BLaER1 treated with 17β-estradiol and CSF1 and Interleukin-3, amounts not matched to agents 10 nM and 100 nM (cell line): Measurements from ENCODE around the gene MMP25.
A peak's percentile ranks its signal among the peaks of the same experiment; 100 is the strongest.
"Not testable (repeated sequence)": the region's sequence is repeated elsewhere in the genome, so short reads cannot be mapped to it uniquely, and the experiment has no call there.

Experiments
- H3K27ac ChIP-seq, 11 experiments: shearing (Covaris generic); formaldehyde crosslinking; 2 replicates each; pipeline ENCODE4 v1.8.1; 2022
- H3K27me3 ChIP-seq, 11 experiments: shearing (Covaris generic); formaldehyde crosslinking; 2 replicates each; pipeline ENCODE4 v1.8.1; 2022
- H3K36me3 ChIP-seq, 11 experiments: shearing (Covaris generic); formaldehyde crosslinking; 2 replicates each; pipeline ENCODE4 v1.8.1; 2022
- H3K4me1 ChIP-seq, 10 experiments: shearing (Covaris generic); formaldehyde crosslinking; 2 replicates each; pipeline ENCODE4 v1.8.1; 2022
- H3K4me2 ChIP-seq, 11 experiments: shearing (Covaris generic); formaldehyde crosslinking; 2 replicates each; pipeline ENCODE4 v1.8.1; 2022
- H3K4me3 ChIP-seq, 10 experiments: shearing (Covaris generic); formaldehyde crosslinking; 2 replicates each; pipeline ENCODE4 v1.8.1; 2022
- H3K9ac ChIP-seq, 11 experiments: shearing (Covaris generic); formaldehyde crosslinking; 2 replicates each; pipeline ENCODE4 v1.8.1; 2022
- H3K9me3 ChIP-seq, 11 experiments: shearing (Covaris generic); formaldehyde crosslinking; replicated peaks in 1 of 11; 2 replicates each; pipeline ENCODE4 v1.8.1; 2022
- H4K20me1 ChIP-seq, 11 experiments: shearing (Covaris generic); formaldehyde crosslinking; 2 replicates each; pipeline ENCODE4 v1.8.1; 2022
- Cebpa-rat ChIP-seq, 11 experiments: shearing (Covaris generic); IDR thresholded peaks; 2 replicates each; pipeline ENCODE4 v1.8.1; 2022

Gene MMP25

GRCh38 chr16:3042376-3042775 lies 4.0 kb upstream of the MMP25 start:
- peak in 1 of 11 experiments; percentile 37; a peak in 1 of 22 replicates for TF ChIP-seq Cebpa-rat (IDR thresholded peaks at IDR 0.05)
- peaks cover 89 to 100% (median 100%) of the 10 kb centered on the region in 11 experiments for H3K27me3 ChIP-seq

GRCh38 chr16:3044708-3045107 lies 1.7 kb upstream of the MMP25 start:
- Histone ChIP-seq H3K9me3 (no peaks in the 10 kb centered on the region), H3K4me2 (peak overlapping the region; percentile 97 to 100 (median 99); a peak in 20 of 22 replicates), H3K4me1 (peaks cover 22 to 56% (median 42%) of the 10 kb centered on the region in 10 experiments), H3K9ac (no peak overlapping the region), H3K36me3 (no peaks in the 10 kb centered on the region), H3K27ac (no peak overlapping the region), H4K20me1 (peaks cover 0 to 29% (median 5%) of the 10 kb centered on the region in 11 experiments; a peak in 8 of 22 replicates), H3K27me3 (peaks cover 89 to 100% (median 100%) of the 10 kb centered on the region in 11 experiments), H3K4me3 (peak overlapping the region in 7 of 10 experiments; percentile 61 to 75 (median 63); a peak in 7 of 20 replicates)
- no peak for TF ChIP-seq Cebpa-rat (IDR thresholded peaks at IDR 0.05)

More at GRCh38 chr16:3042376-3042775, 4.0 kb upstream of the MMP25 start:
- Histone ChIP-seq H3K4me3 (no peak overlapping the region), H3K27ac (no peak overlapping the region), H3K4me1 (peaks cover 13 to 36% (median 24%) of the 10 kb centered on the region in 10 experiments; a peak in 19 of 20 replicates), H3K9me3 (no peaks in the 10 kb centered on the region), H4K20me1 (peaks cover 0 to 26% (median 8%) of the 10 kb centered on the region in 11 experiments; a peak in 9 of 22 replicates), H3K9ac (no peak overlapping the region), H3K36me3 (no peaks in the 10 kb centered on the region), H3K4me2 (peak overlapping the region in 4 of 11 experiments; percentile 4 to 31 (median 14); a peak in 5 of 22 replicates)

DNA sequence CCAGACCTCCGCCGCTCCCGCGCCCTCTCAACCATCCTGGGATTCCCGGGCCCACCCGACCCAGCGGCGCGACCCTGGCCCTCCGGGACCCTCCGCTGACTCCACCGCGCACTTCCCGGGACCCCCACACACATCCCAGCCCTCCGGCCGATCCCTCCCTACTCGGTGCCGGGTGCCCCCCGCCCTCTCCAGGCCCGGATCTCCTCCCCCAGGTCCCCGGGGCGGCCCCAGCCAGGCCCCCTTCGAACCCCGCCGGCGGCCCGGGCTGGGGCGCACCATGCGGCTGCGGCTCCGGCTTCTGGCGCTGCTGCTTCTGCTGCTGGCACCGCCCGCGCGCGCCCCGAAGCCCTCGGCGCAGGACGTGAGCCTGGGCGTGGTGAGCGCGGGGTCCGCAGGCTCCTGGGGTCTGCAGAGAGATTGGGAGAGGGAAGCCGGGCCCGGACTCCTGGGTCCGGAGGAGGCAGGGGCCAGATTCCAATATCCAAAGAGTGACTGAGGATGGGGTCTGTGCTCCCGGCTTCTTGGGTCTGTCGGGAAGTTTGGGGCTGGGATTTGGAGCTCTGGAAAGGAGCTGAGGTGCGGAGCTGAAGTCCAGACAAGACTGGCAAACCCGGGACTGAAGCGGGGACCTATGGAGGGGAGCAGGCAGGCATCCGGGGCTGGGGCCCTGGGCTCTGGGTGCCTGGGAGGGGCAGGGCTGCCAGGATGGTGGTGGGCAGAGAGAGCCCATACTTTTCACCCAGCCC lies 453 bp downstream of the MMP25 start:
- Histone ChIP-seq H3K27ac (peak overlapping the region in 3 of 11 experiments; percentile 25 to 61 (median 41); a peak in 4 of 22 replicates), H3K4me2 (peak overlapping the region; percentile 97 to 100 (median 99)), H3K27me3 (peaks cover 86 to 97% (median 91%) of the 10 kb centered on the region in 11 experiments)

GRCh38 chr16:3047387-3047720 lies 993 bp downstream of the MMP25 start:
- Histone ChIP-seq H3K4me2 (peak overlapping the region in 9 of 11 experiments; percentile 97 to 100 (median 99); a peak in 8 of 22 replicates), H3K4me3 (peak overlapping the region in 2 of 10 experiments; percentile 66 to 71; a peak in 1 of 20 replicates), H3K9me3 (no peaks in the 10 kb centered on the region), H3K27me3 (peaks cover 81 to 91% (median 85%) of the 10 kb centered on the region in 11 experiments), H3K27ac (peak overlapping the region in 1 of 11 experiments; percentile 61; a peak in 1 of 22 replicates), H3K36me3 (peaks cover 0 to 8% (median 0%) of the 10 kb centered on the region in 11 experiments; a peak in 1 of 22 replicates), H4K20me1 (peaks cover 0 to 29% (median 5%) of the 10 kb centered on the region in 11 experiments; a peak in 8 of 22 replicates), H3K4me1 (peaks cover 47 to 81% (median 68%) of the 10 kb centered on the region in 10 experiments), H3K9ac (no peak overlapping the region)
- no peak for TF ChIP-seq Cebpa-rat (IDR thresholded peaks at IDR 0.05)

More for the DNA sequence above, 453 bp downstream of the MMP25 start:
- TF ChIP-seq Cebpa-rat (IDR thresholded peaks at IDR 0.05): no peak
- peaks cover 0 to 7% (median 0%) of the 10 kb centered on the region in 11 experiments; a peak in 1 of 22 replicates for H3K36me3 ChIP-seq
- H3K9ac ChIP-seq: peak overlapping the region in 10 of 11 experiments; percentile 39 to 75 (median 69); a peak in 13 of 22 replicates
- H3K9me3 ChIP-seq: no peaks in the 10 kb centered on the region
- H4K20me1 ChIP-seq: peaks cover 0 to 29% (median 5%) of the 10 kb centered on the region in 11 experiments; a peak in 8 of 22 replicates
- peak overlapping the region; percentile 52 to 75 (median 62); a peak in 19 of 20 replicates for H3K4me3 ChIP-seq
- H3K4me1 ChIP-seq: peaks cover 42 to 77% (median 63%) of the 10 kb centered on the region in 10 experiments

- peak overlapping the region; percentile 3 to 99 (median 80); a peak in 19 of 22 replicates for H3K4me2 ChIP-seq
- H3K9ac ChIP-seq: peak overlapping the region in 3 of 11 experiments; percentile 9 to 48 (median 35); a peak in 4 of 22 replicates
- H3K9me3 ChIP-seq: no peaks in the 10 kb centered on the region
- no peak overlapping the region for H3K4me3 ChIP-seq
- H3K27ac ChIP-seq: peak overlapping the region in 7 of 11 experiments; percentile 0 to 70 (median 58); a peak in 11 of 22 replicates
- peaks cover 66 to 96% (median 88%) of the 10 kb centered on the region in 10 experiments for H3K4me1 ChIP-seq
- peaks cover 0 to 24% (median 4%) of the 10 kb centered on the region in 11 experiments; a peak in 11 of 22 replicates for H3K36me3 ChIP-seq
- no peak for TF ChIP-seq Cebpa-rat (IDR thresholded peaks at IDR 0.05)
- peaks cover 0 to 24% (median 5%) of the 10 kb centered on the region in 11 experiments; a peak in 8 of 22 replicates for H4K20me1 ChIP-seq
- H3K27me3 ChIP-seq: peaks cover 55 to 65% (median 59%) of the 10 kb centered on the region in 11 experiments
Observed at GRCh38 chr16:3049921-3050481, 3.6 kb downstream of the MMP25 start.

- H3K4me1 ChIP-seq: peaks cover 66 to 96% (median 88%) of the 10 kb centered on the region in 10 experiments
- no peaks in the 10 kb centered on the region for H3K9me3 ChIP-seq
- peak in 5 of 11 experiments; percentile 28 to 80 (median 60); a peak in 6 of 22 replicates for TF ChIP-seq Cebpa-rat (IDR thresholded peaks at IDR 0.05)
- H3K36me3 ChIP-seq: peaks cover 0 to 29% (median 4%) of the 10 kb centered on the region in 11 experiments; a peak in 11 of 22 replicates
- peak overlapping the region in 3 of 11 experiments; percentile 9 to 48 (median 35); a peak in 4 of 22 replicates for H3K9ac ChIP-seq
- peak overlapping the region; percentile 3 to 99 (median 80); a peak in 19 of 22 replicates for H3K4me2 ChIP-seq
- peak overlapping the region in 7 of 11 experiments; percentile 0 to 70 (median 58); a peak in 9 of 22 replicates for H3K27ac ChIP-seq
- H4K20me1 ChIP-seq: peaks cover 0 to 20% (median 5%) of the 10 kb centered on the region in 11 experiments; a peak in 8 of 22 replicates
- no peak overlapping the region for H3K4me3 ChIP-seq
- peaks cover 50 to 60% (median 54%) of the 10 kb centered on the region in 11 experiments for H3K27me3 ChIP-seq
Observed at GRCh38 chr16:3050487-3050886, 4.1 kb downstream of the MMP25 start.

DNA sequence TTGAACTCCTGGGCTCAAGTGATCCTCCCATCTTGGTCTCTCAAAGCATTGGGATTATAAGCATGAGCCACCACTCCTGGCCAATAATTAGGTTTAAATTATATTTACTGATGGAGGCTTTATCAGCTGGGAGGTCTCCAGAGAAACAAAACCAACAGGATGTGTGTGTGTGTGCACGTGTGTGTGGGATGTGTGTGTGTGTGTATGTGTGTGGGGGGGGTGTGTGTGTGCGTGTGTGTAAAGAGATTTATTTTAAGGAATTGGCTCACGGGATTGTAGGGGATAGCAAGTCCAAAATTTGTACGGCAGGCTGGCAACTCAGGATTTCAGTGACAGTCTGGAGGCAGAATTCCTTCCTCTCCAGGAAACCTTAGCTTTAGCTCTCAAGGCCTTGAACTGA lies 4.6 kb downstream of the MMP25 start:
- H3K4me3 ChIP-seq: peak overlapping the region in 1 of 10 experiments; percentile 23; a peak in 2 of 20 replicates
- 0 out of 22 replicates have a peak overlapping the region, but pooled peaks of 1 of the 11 experiments have one; percentile 21 for H3K9ac ChIP-seq
- peaks cover 67 to 97% (median 89%) of the 10 kb centered on the region in 10 experiments for H3K4me1 ChIP-seq
- peaks cover 0 to 31% (median 4%) of the 10 kb centered on the region in 11 experiments; a peak in 11 of 22 replicates for H3K36me3 ChIP-seq
- H3K9me3 ChIP-seq: no peaks in the 10 kb centered on the region
- no peak for TF ChIP-seq Cebpa-rat (IDR thresholded peaks at IDR 0.05)
- peaks cover 45 to 55% (median 49%) of the 10 kb centered on the region in 11 experiments for H3K27me3 ChIP-seq
- peaks cover 0 to 16% (median 5%) of the 10 kb centered on the region in 11 experiments; a peak in 8 of 22 replicates for H4K20me1 ChIP-seq
- H3K4me2 ChIP-seq: peak overlapping the region; percentile 3 to 99 (median 80); a peak in 21 of 22 replicates
- H3K27ac ChIP-seq: peak overlapping the region in 5 of 11 experiments; percentile 20 to 70 (median 58); a peak in 7 of 22 replicates

GRCh38 chr16:3051494-3051893 lies 5.1 kb downstream of the MMP25 start:
- Histone ChIP-seq H3K9ac (0 out of 22 replicates have a peak overlapping the region, but pooled peaks of 1 of the 11 experiments have one; percentile 21), H3K27ac (peak overlapping the region in 4 of 11 experiments; percentile 45 to 70 (median 58); a peak in 8 of 22 replicates), H3K36me3 (peaks cover 0 to 32% (median 4%) of the 10 kb centered on the region in 11 experiments; a peak in 11 of 22 replicates), H3K9me3 (no peaks in the 10 kb centered on the region), H3K4me1 (peaks cover 67 to 97% (median 90%) of the 10 kb centered on the region in 10 experiments), H3K4me2 (peak overlapping the region; percentile 3 to 99 (median 80); a peak in 21 of 22 replicates), H3K4me3 (peak overlapping the region in 1 of 10 experiments; percentile 23; a peak in 3 of 20 replicates), H3K27me3 (peaks cover 40 to 50% (median 44%) of the 10 kb centered on the region in 11 experiments), H4K20me1 (peaks cover 0 to 13% (median 4%) of the 10 kb centered on the region in 11 experiments; a peak in 8 of 22 replicates)
- no peak for TF ChIP-seq Cebpa-rat (IDR thresholded peaks at IDR 0.05)

DNA sequence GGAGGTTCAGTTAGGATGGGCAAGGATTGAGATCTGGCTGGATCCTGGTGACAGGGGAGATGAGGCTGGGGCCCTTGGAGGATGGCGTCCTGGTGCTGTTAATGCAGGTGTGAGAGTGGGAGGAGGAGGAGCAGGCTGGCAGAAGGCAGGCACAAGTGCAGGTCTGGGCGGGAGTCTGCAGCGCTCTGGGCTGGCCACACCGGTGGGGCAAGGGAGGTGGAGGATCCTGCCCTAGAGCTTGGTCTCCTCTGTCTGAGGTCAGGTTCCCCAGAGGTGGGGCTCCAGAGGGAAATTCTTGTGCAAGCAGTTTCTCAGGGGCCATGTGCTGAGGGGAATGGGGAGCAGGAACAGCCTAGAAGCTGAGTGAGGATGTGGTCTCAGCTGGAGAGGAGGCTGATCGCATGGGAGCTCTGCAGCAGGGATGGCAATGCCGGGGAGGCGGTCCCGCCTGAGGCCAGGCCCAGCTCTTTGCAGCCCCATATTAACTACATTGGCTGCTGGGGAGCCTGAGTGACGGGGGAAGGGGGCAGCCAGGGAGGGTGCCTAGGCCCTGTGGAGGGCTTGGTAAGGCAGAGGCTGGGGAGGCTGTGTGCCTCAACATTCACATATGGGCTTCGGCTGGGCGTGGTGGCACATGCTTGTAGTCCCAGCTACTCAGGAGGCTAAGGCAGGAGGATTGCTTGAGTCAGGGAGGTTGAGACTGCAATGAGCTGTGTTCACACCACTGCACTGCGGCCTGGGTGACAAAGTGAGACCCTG lies 6.4 kb downstream of the MMP25 start:
- H3K27me3 ChIP-seq: peaks cover 27 to 37% (median 31%) of the 10 kb centered on the region in 11 experiments
- peak overlapping the region in 5 of 11 experiments; percentile 18 to 70 (median 65); a peak in 7 of 22 replicates for H3K27ac ChIP-seq
- not testable (repeated sequence) for H4K20me1 ChIP-seq, H3K9me3 ChIP-seq, H3K9ac ChIP-seq, H3K4me3 ChIP-seq
- H3K4me1 ChIP-seq: peaks cover 74 to 100% (median 95%) of the 10 kb centered on the region in 10 experiments
- peak overlapping the region in 8 of 11 experiments; percentile 21 to 100 (median 98); a peak in 11 of 22 replicates for H3K4me2 ChIP-seq
- H3K36me3 ChIP-seq: peaks cover 0 to 42% (median 4%) of the 10 kb centered on the region in 11 experiments; a peak in 11 of 22 replicates

- H3K36me3 ChIP-seq: peaks cover 0 to 42% (median 4%) of the 10 kb centered on the region in 11 experiments; a peak in 11 of 22 replicates
- H3K4me1 ChIP-seq: peaks cover 77 to 100% (median 98%) of the 10 kb centered on the region in 10 experiments
- H3K27ac ChIP-seq: peak overlapping the region in 5 of 11 experiments; percentile 18 to 67 (median 63); a peak in 9 of 22 replicates
- H3K4me2 ChIP-seq: peak overlapping the region in 9 of 11 experiments; percentile 21 to 100 (median 98); a peak in 15 of 22 replicates
- not testable (repeated sequence) for H3K4me3 ChIP-seq, H4K20me1 ChIP-seq, H3K9me3 ChIP-seq, H3K9ac ChIP-seq
- H3K27me3 ChIP-seq: peaks cover 21 to 32% (median 26%) of the 10 kb centered on the region in 11 experiments
Observed at GRCh38 chr16:3053330-3053710, 7.0 kb downstream of the MMP25 start.
